Left lung (tissue), 10 donors: ENCODE measurements around the gene HEPN1. TPM values are rescaled to one million over a fixed set of nuclear protein-coding genes. Genes with fewer than 3 reads are reported as not detected.

Experiments used
- ATAC-seq: fragments of 200-7000 bp; cut with Tn5 transposase; one replicate; pipeline ENCODE4 v1.9.1; 2020; ENCODE audit warnings: moderate library complexity
- DNase-seq, 4 donors: peaks; one replicate each; pipeline ENCODE4 v3.0.0-alpha.2; 2013 to 2020
- H3K27ac ChIP-seq, 2 donors: fragments of 200-600 bp; sonication (generic) in 1 of 2; one replicate each; pipeline versions ENCODE4 v1.5.0 to v1.8.0; 2020 to 2021
- H3K27me3 ChIP-seq, 2 donors: fragments of 200-600 bp; sonication (generic) in 1 of 2; one replicate each; pipeline versions ENCODE4 v1.5.0 to v1.8.0; 2020 to 2021
- H3K36me3 ChIP-seq, 2 donors: fragments of 200-600 bp; sonication (generic) in 1 of 2; one replicate each; pipeline versions ENCODE4 v1.5.0 to v1.8.0; 2020 to 2021
- H3K4me1 ChIP-seq, 2 donors: fragments of 200-600 bp; one replicate each; pipeline ENCODE4 v1.8.0; 2021
- H3K4me3 ChIP-seq, 2 donors: fragments of 200-600 bp; sonication (generic) in 1 of 2; one replicate each; pipeline versions ENCODE4 v1.5.0 to v1.8.0; 2020 to 2021; ENCODE audit warnings: mild to moderate bottlenecking in 1 of 2
- H3K9me3 ChIP-seq, 2 donors: fragments of 200-600 bp; sonication (generic) in 1 of 2; one replicate each; pipeline versions ENCODE4 v1.5.0 to v1.8.0; 2020 to 2021
- CTCF ChIP-seq, 2 donors: fragments of 200-600 bp; sonication (generic) in 1 of 2; IDR thresholded peaks; one replicate each; pipeline versions ENCODE4 v1.5.0 to v1.8.0; 2021; ENCODE audit warnings: antibody characterized with exemption in 2 of 2
- intact Hi-C, 2 donors: fragments of 100-400 bp; cut with DNase I; formaldehyde crosslinking; loops; one replicate each; pipeline versions ENCODE4 v1.11.2 to v1.14.2; 2022
- polyA plus RNA-seq, 6 donors: library from polyadenylated mRNA; unstranded; fragments of 120-200 nt; gene quantifications; one replicate each; pipeline ENCODE4 v1.2.1, GENCODE V29; 2013; ENCODE audit not compliant: insufficient read length in 6 of 6
- total RNA-seq, 2 donors: library from RNA; stranded (reverse); fragmentation: NEBNext Ultra II Directional; extraction: Animal tissue kit (Norgen Biotek cat#: 25700); gene quantifications; one replicate each; pipeline ENCODE4 v1.2.1, GENCODE V29; 2021
- donor health status: DM: no; HTN: yes; CAD: no.
- donor health status: DM: no; HTN: no; CAD: no.

Gene HEPN1
- total and polyA plus RNA-seq, 8 donors, result 0.15 TPM; not detected in 7

GRCh38 chr11:124872741-124873140, 46.3 kb upstream of the HEPN1 start:
- intact Hi-C loops, result no loop called here
- no peak overlapping the region for H3K27ac ChIP-seq
- TF ChIP-seq CTCF (IDR thresholded peaks at IDR 0.05), result no peak
- DNase-seq (no peak), ATAC-seq (no peak)
- no peaks in the 10 kb centered on the region for H3K36me3 ChIP-seq
- H3K4me1 ChIP-seq, result peaks cover 11 to 36% of the 10 kb centered on the region in 2 donors
- no peaks in the 10 kb centered on the region for H3K9me3 ChIP-seq
- no peak overlapping the region for H3K4me3 ChIP-seq
- H3K27me3 ChIP-seq, result peaks cover 43 to 97% of the 10 kb centered on the region in 2 donors

GRCh38 chr11:124873951-124874350, 45.1 kb upstream of the HEPN1 start:
- Histone ChIP-seq H3K27me3 (peaks cover 30 to 89% of the 10 kb centered on the region in 2 donors), H3K27ac (no peak overlapping the region), H3K4me1 (peaks cover 11 to 23% of the 10 kb centered on the region in 2 donors), H3K4me3 (no peak overlapping the region), H3K9me3 (no peaks in the 10 kb centered on the region), H3K36me3 (no peaks in the 10 kb centered on the region)
- ATAC-seq, result no peak
- intact Hi-C loops, result no loop called here
- no peak for TF ChIP-seq CTCF (IDR thresholded peaks at IDR 0.05)
- no peak for DNase-seq

- ATAC-seq (no peak), DNase-seq (no peak)
- intact Hi-C loops, result no loop called here
- Histone ChIP-seq H3K9me3 (no peaks in the 10 kb centered on the region), H3K27me3 (peaks cover 23 to 82% of the 10 kb centered on the region in 2 donors), H3K27ac (no peak overlapping the region), H3K36me3 (no peaks in the 10 kb centered on the region), H3K4me3 (no peak overlapping the region), H3K4me1 (peaks cover 11 to 17% of the 10 kb centered on the region in 2 donors)
- no peak for TF ChIP-seq CTCF (IDR thresholded peaks at IDR 0.05)
Observed at GRCh38 chr11:124874571-124875255, 44.3 kb upstream of the HEPN1 start.

GRCh38 chr11:124875401-124875800, 43.6 kb upstream of the HEPN1 start:
- DNase-seq (no peak), ATAC-seq (no peak)
- H3K4me1 ChIP-seq, result peaks cover 11 to 17% of the 10 kb centered on the region in 2 donors
- intact Hi-C loops, result no loop called here
- no peak overlapping the region for H3K4me3 ChIP-seq
- TF ChIP-seq CTCF (IDR thresholded peaks at IDR 0.05), result no peak
- no peak overlapping the region for H3K27ac ChIP-seq
- no peaks in the 10 kb centered on the region for H3K36me3 ChIP-seq
- H3K9me3 ChIP-seq, result no peaks in the 10 kb centered on the region
- peaks cover 17 to 75% of the 10 kb centered on the region in 2 donors for H3K27me3 ChIP-seq

- peak; percentile 96 for ATAC-seq
- peak overlapping the region; percentile 81 to 87 for H3K27ac ChIP-seq
- intact Hi-C loops, result no loop called here
- H3K27me3 ChIP-seq, result peaks cover 10 to 67% of the 10 kb centered on the region in 2 donors
- DNase-seq, result peak; percentile 87 to 96 (median 95)
- peaks cover 11 to 17% of the 10 kb centered on the region in 2 donors for H3K4me1 ChIP-seq
- no peaks in the 10 kb centered on the region for H3K9me3 ChIP-seq
- H3K36me3 ChIP-seq, result no peaks in the 10 kb centered on the region
- peak; percentile 63 to 67 for TF ChIP-seq CTCF (IDR thresholded peaks at IDR 0.05)
- H3K4me3 ChIP-seq, result peak overlapping the region; percentile 43 to 58
Observed at GRCh38 chr11:124875943-124876817, 42.9 kb upstream of the HEPN1 start.
